GM19455 (cell line): ENCODE results near the gene OR5B3.
"Not testable (repeated sequence)": the region's sequence is repeated elsewhere in the genome, so short reads cannot be mapped to it uniquely, and the experiment has no call there.

Experiments used
- ATAC-seq: cut with Tn5 transposase; IDR thresholded peaks from one replicate; pipeline ENCODE4 v1.9.1; 2021; ENCODE audit not compliant: unreplicated experiment

The OR5B3 gene

DNA sequence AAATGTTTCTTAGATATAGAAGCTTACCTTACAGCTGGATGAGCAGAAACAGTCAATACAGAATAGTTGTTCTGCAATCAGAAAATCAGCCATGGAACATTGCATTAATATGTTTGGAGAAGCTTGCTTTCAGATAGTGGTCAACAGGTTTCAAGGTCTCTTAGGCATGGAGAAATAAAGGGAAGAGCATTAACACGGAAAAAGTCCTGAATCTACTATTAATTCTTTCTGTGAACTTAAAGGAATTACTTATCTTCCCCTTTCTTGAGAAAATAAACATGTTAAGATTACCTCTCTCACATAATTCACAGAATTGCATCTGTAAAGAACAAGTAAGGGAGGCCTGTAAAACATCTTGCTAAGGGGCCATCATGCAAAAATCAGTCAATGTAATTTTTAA lies at the start of gene OR5B3:
TSS of gene OR5B3 (minus strand) at position 101 of the 400 bp plus-strand sequence. CDS start 3,465 bp downstream, outside the sequence.
- no peak for ATAC-seq

DNA sequence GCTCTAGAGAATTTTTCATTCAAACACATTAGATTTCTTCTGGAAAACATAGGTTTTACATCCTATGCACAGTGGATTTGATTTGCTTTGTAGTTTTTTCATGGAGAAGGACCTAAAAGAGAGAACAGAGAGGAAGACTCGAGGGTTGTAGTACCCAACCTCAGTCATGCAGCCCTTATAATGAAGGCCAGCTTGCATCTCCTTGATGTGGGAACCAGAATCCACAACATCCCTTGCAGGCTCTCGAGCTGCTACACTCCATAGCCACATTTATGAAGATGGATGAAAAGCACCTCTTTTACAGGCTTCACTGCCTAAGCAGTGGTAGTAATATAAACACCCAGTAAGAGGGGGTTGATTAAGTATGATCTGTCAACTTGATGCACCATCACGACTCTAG lies 44.9 kb upstream of the OR5B3 start:
- no peak for ATAC-seq

DNA sequence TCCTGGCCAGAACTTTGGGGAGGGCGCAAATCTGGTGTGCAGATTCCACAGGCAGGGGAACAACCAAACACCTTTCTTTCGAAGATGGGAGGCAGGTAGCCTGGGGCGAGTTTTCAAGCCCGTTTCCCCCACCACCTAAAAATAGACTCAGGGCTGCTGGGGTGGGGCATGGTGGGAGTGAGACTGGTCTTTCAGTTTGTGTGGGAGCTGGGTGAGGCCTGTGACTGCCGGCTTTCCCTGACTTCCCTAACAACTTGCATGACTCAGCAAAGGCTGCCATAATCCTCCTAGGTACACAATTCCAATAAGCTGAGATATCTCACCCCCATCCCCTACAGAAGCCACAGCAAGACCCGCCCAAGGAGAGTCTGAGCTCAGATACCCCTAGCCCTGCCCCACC lies 39.6 kb upstream of the OR5B3 start:
- ATAC-seq = no peak

DNA sequence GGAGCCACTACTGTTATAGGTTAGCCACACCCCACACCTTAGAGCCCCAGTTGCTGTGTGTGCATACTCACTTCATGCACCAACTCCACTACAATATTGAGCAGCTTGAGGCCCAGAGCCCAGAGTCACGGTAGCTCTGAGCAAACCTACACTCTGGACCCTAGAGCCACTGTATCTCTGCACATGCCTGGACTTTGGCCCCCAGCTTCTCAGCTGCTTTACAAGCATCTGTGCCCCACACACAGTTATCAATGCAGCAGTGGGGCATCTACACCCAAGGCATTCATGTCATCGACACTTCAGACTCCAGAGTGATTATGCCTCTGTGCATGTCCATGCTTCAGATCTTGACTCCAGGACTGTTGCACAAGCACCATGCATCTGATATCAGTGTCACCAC lies 37.6 kb upstream of the OR5B3 start:
- ATAC-seq = no peak

DNA sequence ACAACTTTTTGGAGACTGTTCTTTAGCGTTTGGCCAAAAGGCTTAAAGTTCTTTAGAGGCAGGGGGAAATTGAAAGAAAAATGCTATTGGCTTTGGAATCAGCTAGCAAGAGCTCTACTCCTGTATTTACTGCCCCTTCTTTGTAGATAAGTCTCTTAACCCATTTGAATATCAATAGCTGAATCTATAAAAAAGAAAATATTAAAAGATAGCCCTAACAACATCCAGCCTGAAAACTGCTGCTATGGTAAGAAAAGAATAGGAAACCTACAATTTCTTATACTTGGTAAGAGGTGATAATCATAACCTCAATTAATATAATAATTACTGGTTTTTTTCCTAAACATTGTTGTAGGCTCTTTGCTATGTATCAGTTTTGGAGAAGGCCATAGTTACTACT lies 35.5 kb upstream of the OR5B3 start, which contains the start of gene OR5B12:
TSS of gene OR5B12 (minus strand) at position 101 of the 400 bp plus-strand sequence. CDS start 2,085 bp downstream, outside the sequence.
- no peak for ATAC-seq

DNA sequence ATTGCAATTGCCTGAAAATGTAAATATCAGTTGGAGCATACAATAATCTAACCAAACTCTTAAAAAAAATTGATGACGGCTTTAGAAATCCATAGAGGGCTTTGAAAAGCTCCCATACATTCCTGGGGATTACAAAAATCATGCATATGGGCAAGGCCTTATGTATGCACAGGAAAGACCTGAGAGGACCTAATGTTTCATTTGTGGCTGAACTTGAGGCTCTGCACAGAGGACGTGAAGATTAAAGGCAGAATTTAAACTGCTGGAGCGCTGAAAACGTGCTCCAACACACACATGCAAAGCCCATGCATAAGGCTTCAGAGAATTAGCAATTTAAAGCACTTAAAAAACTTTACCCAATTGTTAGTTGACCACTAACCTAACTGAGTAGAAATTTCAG lies 31.8 kb upstream of the OR5B3 start:
- ATAC-seq = no peak

DNA sequence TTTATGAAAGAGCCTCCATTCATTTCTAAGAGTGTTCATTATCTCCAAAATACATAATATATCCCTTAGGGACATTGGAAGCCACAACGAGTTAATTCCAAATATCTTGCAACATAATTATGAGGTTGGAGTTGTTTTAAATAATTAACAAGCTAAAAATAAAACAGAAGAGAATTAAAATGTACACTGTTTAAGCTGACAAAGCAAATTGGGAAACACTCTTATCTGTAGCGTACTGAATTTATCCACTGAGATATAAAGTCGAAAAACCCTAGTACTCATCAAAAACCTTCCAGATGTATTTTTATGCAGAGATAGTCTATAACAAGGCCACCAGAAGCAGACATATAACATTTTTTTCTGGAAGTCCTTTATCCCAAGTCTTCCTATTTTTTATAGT lies 27.5 kb upstream of the OR5B3 start:
- ATAC-seq = no peak

DNA sequence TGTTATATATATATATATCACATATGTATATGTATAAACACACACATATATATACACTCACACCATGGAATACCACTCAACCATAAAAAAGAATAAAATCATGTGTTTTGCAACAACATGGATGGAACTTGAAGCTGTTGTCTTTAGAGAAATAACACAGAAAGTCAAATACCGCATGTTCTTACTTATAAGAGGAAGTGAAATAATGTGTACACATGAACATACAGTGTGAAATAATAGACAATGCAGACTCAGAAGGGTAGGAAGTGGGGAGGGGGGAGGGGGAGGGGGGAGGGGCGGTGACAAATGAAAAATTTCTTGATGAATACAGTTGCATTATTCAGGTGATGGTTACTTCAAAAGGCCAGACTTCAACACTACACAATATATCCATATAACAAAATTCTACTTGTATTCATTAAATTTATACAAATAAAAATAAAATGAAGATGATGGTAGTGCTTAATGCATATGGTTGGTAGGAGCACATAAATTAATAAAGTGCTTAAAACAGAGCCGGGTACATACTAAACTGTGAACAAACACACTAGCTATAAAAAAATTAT lies 27.0 kb upstream of the OR5B3 start:
- no peak for ATAC-seq

DNA sequence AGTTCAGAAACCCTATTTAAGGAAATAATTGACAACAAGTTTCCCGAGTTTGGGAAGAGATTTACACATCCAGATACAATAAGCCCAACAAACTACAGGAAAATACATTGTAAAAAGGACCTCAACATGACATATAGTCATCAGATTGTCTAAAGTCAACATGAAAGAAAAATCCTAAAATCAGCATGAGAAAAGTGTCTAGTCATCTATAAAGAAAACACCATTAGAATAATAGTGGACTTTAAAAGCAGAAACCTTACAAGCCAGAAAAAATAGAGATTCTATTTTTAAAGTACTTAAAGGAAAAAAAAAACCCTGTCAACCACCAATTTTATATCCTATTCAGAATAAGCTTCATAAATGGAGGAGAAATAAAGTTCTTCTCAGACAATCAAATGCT lies 22.6 kb upstream of the OR5B3 start:
- no peak for ATAC-seq

DNA sequence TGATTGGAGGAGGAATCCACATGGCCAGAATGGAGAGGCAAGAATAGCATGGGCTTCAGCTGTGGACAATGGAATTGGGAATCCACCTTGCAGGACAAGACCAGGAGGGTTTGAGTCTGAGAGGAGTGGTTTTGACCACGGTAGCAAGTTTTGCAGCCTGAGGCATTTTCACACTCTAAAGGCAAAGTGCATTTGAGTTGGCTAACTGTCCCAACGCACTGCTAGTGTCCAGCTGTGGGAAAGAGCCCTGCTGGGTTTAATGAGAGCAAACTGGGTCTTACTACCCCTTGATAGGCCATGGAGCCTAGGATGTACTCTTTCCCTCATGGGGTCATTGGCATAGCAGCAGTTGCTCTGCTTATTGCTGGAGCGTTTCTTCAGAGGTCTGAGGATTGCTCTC lies 21.3 kb upstream of the OR5B3 start, which contains the start of gene OR5B2:
TSS of gene OR5B2 (minus strand) at position 101 of the 400 bp plus-strand sequence. CDS start 4,860 bp downstream, outside the sequence.
- ATAC-seq = no peak

DNA sequence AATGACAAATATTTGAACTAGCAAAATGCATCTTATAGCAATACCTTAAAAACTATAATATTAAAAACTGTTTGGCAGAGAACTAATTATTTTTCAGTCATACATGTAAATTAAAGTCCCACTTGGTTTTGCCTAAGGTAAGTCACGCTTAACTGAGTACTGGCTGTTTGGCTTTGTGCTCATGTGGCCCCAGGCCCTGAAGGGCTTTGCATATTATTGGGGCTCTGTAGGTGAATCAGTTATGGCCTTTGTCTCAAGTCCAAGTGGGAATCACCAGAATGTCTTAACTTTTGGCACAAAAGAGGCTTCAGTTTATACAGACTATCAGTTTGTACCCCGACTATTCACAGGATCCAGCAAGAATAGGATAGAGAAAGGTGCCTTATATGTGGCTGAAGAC lies 7.1 kb downstream of the OR5B3 start:
- not testable (repeated sequence) for ATAC-seq

DNA sequence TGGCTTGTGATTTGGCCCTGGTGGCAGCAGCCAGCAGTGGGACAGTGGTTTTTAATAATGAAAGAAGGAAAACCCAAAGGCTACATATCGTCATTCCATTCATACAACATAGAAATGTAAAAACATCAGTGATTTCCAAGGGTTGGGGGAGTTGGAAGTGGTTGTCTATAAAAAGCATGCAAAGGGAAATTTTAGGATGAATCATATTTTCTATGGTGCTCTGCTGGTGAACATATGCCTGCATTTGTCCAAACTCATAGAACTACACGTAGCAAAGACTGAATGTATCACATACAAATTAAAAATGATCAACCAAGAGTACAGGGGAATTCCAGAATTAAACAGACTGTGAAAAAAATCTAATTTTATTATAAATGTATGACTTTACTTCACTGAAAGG lies 11.1 kb downstream of the OR5B3 start:
- ATAC-seq = no peak

DNA sequence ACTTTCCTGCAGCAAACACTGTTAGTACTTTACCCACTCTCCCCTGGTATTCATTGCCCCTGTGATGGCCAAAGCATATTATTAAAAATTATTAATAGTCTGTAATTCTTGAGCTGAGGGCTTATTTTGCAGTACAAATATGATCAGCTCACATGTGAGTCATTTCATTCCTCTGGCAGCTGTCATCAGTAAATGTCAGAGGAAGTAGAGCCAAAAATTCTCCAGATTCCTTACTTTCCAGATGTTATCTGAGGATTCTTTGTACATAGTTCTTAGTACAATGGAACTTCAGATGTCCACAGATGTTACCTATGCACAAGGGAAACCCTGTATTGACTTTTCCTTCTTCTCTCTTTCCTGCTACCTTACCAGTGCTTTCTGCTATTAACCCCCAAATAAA lies 12.5 kb downstream of the OR5B3 start:
- no peak for ATAC-seq

DNA sequence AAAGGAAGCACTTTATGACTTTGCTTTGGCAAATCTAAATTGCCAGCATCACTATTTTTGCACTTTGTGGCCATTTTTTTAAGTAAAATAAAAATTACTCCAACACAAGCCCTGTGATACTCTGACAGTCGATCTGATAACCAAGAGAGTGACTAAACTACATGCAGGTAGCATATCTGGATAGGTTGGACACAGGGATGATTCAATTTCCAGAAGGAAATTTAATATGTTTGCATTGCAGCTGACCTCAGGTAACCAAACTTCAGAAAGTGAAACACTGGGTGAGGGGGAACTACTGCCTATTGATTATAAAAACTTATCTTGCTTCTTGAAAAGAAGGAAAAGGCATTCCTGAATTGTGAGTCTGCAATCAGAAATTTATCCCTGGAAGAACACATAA lies 13.9 kb downstream of the OR5B3 start:
- no peak for ATAC-seq

DNA sequence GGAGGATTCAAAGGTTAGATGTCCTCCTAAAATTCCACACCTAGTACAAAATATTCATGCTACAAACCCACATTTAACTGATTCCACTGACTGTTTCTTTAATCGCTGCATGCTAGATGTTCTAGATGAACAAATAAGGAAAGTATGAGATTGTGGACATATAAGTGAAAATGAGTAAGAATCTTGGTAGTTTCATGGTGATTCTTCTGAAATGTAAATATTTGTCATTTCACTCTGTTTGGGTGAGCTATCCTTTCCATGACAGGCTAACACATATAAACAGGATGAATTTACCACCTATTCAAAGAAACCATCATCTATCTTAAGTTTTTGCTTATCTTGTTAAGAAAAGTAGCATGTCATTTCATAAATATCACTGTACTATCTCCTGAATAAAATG lies 14.8 kb downstream of the OR5B3 start:
- ATAC-seq = no peak

DNA sequence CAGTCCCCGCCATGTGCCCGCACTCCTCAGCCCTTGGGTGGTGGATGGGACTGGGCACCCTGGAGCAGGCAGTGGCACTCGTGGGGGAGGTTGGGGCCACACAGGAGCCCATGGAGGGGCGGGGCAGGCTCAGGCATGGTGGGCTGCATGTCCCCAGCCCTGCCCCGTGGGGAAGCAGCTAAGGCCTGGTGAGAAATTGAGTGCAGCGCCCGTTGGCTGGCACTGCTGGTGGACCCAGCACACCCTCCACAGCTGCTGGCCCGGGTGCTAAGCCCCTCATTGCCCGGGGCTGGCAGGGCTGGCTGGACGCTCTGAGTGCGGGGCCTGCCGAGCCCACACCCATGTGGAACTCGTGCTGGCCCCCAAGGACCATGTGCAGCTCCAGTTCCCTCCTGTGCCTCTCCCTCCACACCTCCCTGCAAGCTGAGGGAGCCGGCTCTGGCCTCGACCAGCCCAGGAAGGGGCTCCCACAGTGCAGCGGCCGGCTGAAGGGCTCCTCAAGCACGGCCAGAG lies 16.1 kb downstream of the OR5B3 start:
- no peak for ATAC-seq

DNA sequence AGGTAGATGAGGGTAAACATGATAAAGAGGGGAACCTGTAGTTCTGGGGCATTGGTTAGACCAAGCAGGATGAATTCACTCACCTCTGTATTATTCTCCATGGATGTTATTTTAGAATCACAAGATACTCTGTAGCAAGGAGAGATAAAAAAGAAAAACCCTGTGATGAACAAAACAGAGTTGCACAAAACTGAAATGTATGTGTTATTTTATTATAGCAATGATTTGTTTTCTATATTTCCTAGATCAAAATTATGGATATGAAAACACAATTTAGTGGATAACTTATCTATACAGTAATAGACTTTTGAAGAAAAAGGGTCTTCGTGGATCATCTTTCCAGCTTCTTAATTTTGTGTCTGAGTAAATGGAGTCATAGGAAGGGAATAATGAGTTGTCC lies 47.7 kb downstream of the OR5B3 start, which contains the start of gene OR5B17:
TSS of gene OR5B17 (minus strand) at position 101 of the 400 bp plus-strand sequence. CDS start at position 101, 0 bp downstream.
- ATAC-seq = no peak

DNA sequence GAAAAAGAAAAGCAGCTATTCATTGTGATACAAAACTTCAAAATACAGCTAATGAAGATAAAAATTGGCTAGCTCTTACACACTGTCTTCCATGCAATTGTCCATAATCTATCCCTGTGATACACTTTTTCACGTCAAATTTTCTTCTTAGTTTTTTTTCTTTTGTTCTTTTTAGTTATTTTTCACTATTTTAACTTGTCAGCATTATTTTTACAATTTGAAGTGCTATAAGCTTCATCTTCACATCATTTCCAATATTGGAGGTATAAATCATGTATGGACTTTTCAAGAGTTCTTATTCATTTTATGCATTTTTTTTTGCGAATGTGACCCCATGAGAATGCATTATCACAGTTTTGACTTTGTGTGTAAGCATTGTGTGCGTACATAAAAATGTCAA lies 51.9 kb downstream of the OR5B3 start:
- ATAC-seq = no peak
